ENCODE results near the gene PRSS22.

The PRSS22 gene

DNA sequence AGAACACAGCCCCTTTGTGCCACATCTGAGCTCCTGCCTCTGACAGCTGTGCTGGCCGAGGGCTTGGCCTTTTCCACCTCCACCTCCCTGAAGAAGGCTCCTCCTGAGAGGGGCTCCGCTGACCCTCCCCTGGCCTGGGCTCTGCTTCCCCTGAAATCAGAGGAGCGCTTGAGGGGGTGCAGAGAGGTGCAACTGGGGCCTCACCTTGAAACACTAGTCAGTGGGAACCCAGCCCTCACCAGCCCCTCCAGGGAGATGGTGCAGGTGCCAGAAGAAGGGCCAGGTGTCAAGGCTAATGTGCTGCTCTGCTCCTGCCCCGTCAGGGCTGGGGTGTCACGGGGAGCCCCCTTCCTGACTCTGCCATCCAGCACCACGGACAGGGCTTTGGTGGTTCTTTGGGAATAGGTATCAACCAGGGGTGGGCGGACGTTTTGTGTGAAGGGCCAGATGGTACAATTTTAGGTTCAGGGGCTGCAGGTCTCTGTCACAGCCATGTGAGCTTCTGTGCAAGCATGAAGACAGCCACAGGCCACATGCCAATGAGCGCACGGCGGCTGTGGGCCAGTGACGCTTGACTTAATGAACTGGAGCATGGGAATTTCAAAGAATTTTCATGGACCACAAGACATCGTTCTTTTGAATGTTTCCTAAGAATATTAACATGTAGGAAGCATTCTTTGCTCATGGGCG lies 30.0 kb downstream of the PRSS22 start:
- no peak for DNase-seq

DNA sequence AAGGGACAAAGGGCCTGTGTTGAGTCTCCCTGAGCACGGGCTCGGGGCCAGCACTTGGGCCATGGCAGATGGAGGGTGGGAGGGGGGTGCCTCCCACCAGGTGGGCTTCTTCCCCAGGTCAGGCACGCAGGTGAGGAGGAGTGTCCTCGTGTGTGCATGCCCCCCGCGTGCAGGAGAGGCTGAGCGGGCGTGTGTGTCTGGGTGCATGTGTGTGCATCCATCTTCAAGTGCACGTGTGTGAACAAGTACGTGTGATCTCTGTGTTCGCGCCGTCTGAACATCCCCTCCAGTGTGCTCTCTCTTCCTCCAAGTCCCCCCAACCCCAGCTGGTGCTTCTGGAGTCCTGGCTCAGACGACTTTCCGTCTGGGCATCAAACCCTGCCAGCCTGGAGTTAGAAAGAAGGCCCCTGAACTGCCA lies 30.6 kb downstream of the PRSS22 start:
- no peak for DNase-seq

DNA sequence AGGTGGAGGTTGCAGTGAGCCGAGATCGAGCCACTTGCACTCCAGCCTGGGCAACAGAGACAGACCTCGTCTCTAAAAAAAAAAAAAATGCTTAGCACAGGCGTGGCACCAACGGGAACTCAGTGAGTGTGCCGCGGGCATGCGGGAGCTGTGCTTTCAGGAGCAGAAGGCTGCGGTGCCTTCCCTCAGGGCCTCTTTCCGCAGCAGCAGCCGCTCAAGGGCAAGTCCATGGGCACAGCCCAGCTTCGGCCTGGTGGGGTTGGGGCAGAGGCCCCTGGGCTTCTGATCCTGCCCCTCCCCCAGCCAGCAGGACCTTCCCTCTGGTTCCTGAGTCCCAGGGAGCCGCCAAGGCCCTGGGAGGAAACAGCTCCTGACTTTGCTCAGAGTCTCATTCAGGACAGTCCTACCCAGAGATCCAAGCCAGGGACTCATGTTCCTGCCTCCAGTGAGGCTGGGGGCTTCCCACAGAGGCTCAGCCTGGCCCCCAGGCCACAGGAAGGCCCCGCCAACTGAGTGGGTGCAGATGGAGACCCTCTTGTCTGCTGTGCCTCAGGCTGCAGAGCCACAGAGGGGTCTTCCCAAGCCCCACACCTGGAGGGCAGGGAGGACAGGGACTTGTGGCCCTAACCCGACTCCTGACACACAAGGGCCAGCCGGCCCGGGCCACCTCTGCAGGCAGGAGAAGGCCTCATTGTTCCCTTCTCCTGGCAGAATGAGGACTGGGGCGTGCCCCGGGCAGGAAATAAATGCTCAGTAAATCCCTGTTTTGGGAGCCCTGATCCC lies 31.2 kb downstream of the PRSS22 start:
- DNase-seq: no peak

DNA sequence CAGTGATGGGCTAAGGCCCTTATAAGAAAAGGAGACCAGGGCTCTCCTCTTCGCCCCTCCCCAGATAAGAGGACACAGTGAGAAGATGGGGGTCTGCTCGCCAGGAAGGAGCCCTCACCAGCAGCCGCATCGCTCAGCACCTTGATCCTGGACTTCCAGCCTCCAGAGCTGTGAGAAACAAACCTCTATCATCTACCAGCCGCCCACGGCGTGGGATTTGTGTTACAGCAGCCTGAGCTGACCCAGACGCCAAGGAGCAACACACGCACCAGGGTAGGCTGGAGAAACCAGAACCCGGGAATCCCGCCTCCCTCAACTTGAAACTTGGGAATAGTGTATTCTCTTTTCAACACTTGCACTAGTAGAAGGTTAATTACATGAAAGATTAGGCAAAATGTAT lies 32.1 kb downstream of the PRSS22 start:
- no peak for DNase-seq

GRCh38 chr16:2825049-2825742 lies 32.8 kb downstream of the PRSS22 start:
- no peak for DNase-seq

DNA sequence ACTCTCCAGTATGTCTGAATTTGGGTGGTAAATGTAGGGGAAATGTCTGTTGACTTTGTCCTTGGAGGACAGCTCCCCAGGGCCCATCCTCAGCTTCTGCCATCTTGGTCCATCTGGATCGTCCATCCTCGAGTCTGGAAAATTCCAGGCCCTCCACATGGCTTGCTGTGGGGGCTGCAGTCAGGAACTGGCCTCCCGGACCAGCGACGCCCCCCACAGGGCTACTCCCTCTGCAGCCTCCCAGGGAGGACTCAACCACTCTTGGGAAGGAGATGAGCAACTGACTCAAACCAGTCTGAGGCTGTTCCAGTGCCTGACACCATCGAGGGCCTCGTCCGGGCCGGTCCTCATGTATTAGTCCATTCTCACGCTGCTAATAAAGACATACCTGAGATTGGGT lies 33.3 kb downstream of the PRSS22 start:
- no peak for DNase-seq

DNA sequence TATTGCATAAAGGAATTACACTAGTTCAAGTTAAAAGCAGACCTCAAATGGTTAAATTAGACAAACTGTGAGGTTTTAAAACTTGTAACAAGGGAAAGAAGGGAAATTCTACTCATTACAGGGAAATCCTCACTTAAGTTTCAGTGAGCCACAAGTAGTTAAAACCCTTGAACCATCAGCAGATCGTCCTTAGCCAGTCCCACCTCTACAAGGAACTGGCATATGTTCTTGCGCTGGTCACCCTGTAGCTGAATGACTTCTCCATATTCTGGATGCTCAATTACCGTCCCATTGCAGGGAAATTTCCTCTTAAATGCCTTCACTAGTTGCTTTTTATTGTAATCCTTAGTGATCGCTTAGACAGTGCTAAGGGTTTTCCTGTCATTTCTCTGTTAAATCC lies 35.5 kb downstream of the PRSS22 start:
- DNase-seq: no peak

DNA sequence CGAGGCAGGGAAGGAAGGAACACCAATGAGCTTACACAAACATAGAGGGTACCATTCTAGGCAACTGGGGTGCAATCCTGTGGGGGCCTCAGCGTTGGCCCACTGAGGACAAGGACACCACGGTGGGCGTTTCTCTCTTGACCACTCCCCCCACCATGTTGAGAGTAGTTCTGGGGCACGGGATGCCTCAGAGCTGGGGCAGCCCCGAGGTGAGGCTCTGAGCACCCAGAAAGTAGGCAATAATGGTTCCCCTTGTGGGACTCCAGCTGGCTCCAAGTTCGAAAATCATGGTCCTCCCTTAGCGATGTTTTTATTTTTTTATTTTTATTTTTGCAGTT lies 35.8 kb downstream of the PRSS22 start:
- no peak for DNase-seq

GRCh38 chr16:2821487-2822157 lies 36.3 kb downstream of the PRSS22 start:
- no peak for DNase-seq

GRCh38 chr16:2820836-2821486 lies 37.0 kb downstream of the PRSS22 start:
- DNase-seq: no peak

DNA sequence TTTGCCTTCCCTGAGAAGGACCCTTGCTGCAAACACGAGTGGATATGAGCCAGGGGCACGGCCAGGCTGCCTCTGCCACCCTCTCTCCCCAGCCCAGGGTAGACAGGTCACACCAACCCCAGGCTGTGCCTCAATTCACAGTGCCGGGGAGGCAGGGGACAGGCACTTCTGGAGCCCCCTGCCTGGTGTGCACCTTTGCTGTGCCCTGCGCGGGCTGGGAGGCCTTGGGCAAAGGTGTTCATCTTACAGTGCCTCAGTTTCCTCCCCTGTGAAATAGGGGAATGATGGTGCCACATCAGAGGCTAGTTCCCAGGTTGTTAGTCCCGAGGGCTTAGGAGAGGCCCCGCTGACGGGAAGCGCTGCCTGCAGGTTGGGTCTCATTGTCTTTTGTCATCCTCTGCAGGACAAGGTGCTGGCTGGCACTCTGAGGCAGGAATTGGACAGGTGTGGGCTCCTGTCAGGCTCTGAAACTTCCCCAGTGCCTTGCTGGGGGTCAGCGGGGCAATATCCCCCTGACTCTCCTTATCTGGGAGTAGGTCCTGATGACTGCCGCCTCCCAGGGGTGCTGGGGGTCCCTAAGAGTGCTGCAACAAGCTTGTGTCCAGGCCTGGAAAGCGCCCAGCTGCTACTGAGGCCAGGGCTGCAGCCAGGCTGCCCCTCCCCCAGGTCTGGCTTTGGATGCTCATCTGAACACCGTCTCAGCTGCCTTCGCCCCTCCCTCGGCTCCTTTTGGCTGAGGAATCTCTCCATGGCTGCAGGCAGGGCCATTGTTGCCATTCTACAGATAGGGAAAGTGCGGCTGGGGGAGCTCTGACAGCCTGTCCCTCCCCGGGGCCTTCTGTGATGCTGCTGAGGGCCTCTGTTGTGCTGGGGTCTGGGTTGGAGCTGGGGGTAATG lies 37.8 kb downstream of the PRSS22 start:
- DNase-seq: no peak

GRCh38 chr16:2819179-2819938 lies 38.6 kb downstream of the PRSS22 start:
- DNase-seq: no peak

DNA sequence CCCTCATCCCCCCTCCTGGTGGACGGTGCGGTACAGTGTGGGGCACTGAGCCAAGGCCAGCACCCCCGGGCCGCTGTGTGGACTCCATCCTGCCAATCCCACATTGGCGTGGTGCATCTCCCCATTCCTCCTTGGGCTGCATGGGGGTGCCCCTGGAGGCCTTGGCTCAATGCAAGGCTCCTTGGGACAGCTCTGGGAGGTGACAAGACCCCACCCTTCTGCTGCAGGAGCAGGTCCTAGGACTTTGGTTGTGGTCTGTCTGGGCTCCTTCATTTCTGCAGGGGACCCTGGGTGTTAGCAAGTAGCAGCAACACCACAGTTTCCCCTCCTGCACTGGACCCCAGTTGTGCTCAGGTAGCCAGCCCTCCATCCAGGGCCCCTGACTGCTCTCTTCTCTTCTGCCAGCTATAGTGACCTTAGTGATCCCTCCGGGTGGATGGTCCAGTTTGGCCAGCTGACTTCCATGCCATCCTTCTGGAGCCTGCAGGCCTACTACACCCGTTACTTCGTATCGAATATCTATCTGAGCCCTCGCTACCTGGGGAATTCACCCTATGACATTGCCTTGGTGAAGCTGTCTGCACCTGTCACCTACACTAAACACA lies 39.6 kb downstream of the PRSS22 start:
- no peak for DNase-seq

- no peak for DNase-seq
These were observed 40.4 kb downstream of the PRSS22 start for GRCh38 chr16:2817340-2818271.

DNA sequence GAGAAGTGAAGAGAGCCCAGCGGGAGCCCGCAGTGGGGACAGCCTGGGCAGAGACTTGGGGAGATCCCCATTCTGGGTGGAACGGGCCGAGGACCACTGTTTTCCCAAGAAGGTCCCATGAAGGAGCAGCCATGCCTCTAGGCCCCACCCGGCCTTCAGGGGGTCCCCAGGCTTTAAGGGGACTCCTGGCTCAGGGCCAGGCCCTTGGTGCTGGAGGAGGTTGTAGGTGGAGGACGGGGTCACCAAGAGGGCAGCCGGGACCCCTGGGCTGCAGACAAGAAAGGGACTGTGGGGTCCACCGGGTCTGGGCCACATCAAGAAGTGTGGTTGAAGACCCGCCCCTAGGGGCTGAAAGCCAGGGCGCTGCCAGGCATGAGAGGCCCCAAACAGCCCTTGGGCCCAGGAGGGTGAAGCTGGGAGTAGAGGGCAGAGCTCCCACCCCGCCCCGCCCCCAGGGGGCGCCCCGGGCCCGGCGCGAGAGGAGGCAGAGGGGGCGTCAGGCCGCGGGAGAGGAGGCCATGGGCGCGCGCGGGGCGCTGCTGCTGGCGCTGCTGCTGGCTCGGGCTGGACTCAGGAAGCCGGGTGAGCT lies 41.1 kb downstream of the PRSS22 start, which contains the start of gene PRSS21:
TSS of gene PRSS21 (plus strand) at position 487 of the 589 bp plus-strand sequence. CDS start at position 519, 32 bp downstream.
- DNase-seq: no peak

DNA sequence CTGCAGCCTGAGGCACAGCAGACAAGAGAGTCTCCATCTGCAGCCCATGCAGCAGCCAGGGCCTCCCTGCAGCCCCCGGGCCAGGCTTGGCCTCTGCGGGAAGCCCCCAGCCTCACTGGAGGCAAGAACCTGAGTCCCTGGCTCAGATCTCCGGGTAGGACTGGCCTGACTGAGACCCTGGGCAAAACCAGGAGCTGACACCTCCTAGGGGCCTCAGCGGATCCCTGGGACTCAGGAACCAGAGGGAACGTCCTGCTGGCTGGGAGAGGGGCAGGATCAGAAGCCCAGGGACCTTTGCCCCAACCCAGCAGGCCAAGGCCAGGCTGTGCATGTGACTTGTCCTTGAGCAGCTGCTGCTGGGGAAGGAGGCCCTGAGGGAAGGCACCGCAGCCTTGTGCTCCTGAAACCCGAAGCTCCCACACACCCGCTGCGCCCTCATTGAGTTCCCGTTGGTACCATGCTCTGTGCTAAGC lies 42.6 kb downstream of the PRSS22 start:
- DNase-seq: no peak

- DNase-seq: no peak
These were observed 43.2 kb downstream of the PRSS22 start for GRCh38 chr16:2814551-2815298.

DNA sequence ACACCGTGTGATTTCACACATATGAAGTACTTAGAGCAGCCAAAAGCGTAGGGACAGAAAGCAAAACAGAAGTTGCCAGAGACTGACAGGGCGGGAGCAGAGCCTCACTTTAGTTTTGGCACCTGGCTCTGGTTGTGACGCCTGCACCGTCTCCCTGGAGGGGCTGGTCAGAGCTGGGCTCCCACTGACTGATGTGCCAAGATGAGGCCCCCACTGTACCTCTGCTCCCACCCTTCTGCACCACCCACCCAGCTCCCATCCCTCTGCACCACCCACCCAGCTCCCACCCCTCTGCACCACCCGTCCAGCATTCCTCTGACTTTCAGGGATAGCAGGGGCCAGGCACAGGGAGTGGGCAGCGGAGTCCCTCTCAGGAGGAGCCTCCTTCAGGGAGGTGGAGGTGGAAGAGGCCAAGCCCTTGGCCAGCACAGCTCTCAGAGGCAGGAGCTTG lies 44.2 kb downstream of the PRSS22 start:
- DNase-seq: no peak

All from NCI-H774 (cell line).